Measurements from ENCODE around the gene TEX10.

GRCh38 chr9:100359057-100359456, 6.3 kb upstream of the TEX10 start:
- no peak for TF ChIP-seq CTCF (IDR thresholded peaks at IDR 0.05)
- TF ChIP-seq POLR2AphosphoS5 (IDR thresholded peaks at IDR 0.05): no peak
